GM18499 (cell line): ENCODE measurements around the gene RAPGEFL1.
"Not testable (repeated sequence)": the region's sequence is repeated elsewhere in the genome, so short reads cannot be mapped to it uniquely, and the experiment has no call there.

Source experiments
- ATAC-seq: cut with Tn5 transposase; IDR thresholded peaks from one replicate; pipeline ENCODE4 v1.9.1; 2021; ENCODE audit warnings: moderate number of reproducible peaks; ENCODE audit not compliant: insufficient read depth, unreplicated experiment

The RAPGEFL1 gene

GRCh38 chr17:40173091-40173777 is 4.0 kb upstream of the RAPGEFL1 start:
- ATAC-seq, result no peak

DNA sequence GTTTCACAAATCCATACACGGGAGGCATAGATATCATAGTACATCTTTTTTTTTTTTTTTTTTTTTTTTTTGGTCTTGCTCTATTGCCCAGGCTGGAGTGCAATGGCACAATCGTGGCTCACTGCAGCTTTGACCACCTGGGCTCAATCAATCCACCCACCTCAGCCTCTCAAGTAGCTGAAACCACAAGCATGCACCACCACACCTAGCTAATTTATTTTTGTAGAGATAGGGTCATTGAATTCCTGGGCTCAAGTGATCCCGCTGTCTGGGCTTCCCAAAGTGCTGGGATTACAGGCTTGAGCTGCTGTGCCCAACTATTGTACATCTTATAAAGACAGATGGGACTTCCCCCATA is 3.5 kb upstream of the RAPGEFL1 start:
- ATAC-seq, result no peak

- no peak for ATAC-seq
Observed at GRCh38 chr17:40174514-40174913, 2.8 kb upstream of the RAPGEFL1 start.

GRCh38 chr17:40175928-40176753 is 1.1 kb upstream of the RAPGEFL1 start:
- no peak for ATAC-seq

DNA sequence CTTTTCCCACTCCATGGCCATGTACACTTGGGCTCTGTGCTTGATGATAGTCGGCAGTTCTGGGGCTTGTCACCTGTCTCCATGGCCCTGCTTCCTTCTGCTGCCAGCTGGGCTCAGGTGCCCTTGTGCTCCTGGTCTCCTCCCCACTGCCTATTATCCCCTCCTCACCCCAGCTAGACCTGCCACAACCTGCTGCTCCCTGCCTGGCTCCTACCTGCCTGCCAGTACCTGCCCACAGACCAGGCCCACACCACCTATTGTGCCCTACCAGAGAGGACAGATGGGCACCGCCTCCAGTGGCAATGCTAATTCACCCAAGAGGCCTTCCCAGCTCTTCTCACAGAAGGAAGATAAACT is 538 bp upstream of the RAPGEFL1 start:
- ATAC-seq, result no peak

- no peak for ATAC-seq
Observed at GRCh38 chr17:40178021-40178601, 841 bp downstream of the RAPGEFL1 start.

DNA sequence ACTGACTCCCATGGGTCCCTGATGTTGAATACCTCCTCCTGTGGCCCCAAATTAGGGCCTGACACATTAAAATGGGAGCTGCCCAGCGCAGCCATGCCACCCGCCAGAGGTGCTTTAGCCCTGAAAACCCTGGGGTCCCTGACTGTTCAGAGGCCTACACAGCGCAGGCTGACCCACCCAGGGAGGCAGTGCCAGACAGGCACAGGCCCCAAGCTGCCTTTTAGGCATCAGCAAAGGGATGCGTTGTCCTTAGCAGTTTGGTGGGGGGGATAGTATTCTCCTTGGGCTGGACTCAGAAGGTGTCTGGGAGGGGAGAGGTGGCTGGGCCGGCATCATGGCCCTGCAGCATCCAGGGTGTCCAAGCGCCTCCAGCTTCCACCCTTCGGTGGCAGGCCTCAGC is 1.4 kb downstream of the RAPGEFL1 start:
- no peak for ATAC-seq

DNA sequence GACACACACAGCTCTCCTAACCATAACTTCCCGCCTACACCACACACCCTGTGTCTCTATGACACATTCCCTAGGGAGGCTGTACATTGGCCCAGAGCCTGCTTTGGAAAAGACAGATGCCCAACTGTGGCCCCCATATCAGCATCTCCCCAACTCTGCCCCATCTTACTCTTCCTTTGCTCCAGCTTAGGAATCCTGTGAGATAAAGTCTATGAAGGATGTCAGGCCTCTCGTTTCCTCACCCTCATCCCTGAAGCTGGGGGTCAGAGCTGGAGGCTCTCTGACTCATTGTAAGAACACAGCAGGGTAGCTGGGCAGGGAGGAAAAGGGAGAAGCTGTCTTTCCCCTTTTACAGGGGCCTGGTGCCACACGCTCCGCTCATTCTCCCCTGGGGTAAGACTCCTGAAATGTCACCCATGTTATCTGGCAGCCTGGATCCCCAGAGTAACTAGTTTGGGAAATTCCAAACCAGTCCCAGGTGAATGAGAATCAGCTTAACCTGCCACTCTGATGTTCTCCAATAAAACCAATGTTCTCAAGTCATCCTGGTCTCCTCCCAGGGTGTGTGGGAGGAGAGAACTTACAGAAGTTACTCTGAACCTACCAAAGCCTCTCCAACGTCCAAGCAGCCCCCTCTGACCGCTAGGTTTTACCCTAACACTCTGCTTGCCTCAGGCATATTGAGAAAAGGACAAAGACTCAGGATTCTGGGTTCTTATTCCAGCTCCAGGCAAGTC is 2.8 kb downstream of the RAPGEFL1 start:
- no peak for ATAC-seq

DNA sequence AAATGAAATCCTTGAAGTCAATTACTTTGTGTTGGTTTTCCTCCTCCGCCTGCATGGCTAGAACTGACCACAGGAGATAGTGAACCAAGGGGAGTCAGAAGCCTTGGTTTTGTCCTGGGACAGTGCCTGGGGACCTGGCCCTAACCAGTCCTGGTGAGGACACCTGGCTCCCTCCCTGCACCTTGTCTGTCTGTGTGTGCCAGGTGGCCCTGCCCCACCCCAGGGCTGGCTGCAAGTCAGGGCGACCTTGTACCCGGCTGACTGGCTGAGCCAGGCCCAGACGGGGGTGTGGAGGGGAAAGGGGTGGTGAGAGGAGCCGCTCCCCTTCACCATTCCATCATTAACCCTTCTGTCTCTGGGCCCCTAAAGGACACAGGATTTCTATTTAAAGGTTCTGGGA is 3.4 kb downstream of the RAPGEFL1 start:
- ATAC-seq, result no peak

DNA sequence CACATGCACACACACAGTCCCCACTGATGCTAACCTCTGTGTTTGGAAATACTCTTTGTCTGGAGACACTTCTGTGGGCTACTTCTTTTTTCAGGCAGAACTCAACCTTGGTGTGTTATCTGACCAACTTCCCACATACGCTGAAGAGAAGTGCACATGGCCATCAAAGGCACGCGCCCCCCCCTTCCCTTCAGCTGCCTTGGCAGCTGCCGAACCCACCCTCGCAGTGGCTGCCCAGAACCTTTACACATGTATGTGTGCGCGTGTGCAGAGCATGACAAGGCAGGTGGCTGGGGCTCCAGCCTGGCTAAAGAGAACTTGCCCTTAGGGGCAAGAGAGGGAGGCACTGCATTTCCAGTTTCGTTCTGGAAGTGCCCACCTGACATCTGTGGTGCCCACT is 3.9 kb downstream of the RAPGEFL1 start:
- ATAC-seq, result no peak

DNA sequence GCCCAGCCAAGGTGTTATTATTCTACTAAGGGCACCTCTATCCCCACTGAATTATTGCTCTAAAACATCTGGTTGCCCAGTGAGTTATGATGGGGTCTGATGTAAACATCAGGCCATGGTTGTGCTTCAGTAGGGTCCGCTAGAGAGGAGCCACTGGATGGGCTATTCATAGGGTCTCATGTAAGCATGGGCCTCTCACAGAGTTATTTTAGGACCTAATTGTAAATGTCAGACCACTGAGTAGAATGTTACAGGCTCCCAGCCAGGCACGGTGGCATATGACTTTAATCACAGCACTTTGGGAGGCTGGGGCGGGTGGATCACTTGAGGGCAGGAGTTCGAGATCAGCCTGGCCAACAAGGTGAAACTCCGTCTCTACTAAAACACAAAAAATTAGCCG is 5.3 kb downstream of the RAPGEFL1 start:
- ATAC-seq, result no peak

DNA sequence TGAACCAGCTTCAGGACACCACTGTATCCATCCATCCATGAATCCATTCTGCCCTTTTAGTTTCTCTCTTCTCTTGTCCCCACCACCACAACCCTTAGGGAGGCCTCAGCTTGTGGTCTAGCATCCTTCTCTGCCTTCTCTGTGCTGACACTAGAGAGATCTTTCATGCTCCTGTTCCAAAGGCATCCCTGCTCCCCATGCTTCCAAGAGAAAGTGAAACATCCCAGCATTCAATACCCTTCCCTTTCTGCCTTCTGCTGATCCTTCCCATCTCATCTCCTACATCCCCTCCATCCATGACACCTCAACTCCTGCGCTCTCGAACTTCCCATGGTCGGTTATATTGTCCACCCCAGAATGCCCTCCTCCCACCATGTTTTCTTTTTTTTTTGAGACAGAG is 10.0 kb downstream of the RAPGEFL1 start:
- no peak for ATAC-seq

GRCh38 chr17:40188694-40189093 is 11.4 kb downstream of the RAPGEFL1 start:
- ATAC-seq, result no peak

DNA sequence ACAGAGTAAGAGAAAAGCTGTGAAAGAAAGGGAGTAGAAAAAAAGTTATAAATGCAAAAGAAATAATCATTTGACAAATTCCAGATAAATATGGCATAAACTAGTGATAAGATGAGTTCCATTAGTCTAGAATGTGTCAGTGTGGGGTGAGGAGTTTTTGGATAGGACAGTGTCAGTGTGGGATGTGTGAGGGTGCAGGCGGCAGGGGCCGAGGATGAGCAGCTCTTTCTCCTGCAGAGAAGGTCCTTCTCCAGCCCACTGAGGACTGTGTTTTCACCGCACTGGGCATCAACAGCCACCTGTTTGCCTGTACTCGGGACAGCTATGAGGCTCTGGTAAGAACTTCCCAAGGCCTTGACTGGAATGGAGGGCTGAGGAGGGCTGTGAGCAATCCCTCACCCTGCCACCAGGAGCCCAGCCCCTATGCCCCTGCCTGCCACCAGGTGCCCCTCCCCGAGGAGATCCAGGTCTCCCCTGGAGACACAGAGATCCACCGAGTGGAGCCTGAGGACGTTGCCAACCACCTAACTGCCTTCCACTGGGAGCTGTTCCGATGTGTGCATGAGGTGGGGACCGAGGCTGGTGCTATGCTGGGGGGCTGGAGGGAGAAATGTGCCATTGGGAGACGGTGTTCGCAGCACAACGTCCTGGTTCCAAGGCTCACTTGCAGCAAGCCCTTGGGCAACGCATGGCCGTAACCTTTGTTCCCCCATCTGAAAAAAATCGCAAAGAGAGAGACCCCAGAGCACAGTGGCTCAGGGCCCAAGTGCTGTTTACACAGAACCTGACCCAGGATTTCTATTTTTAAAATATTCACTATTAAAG is 13.1 kb downstream of the RAPGEFL1 start:
- no peak for ATAC-seq

DNA sequence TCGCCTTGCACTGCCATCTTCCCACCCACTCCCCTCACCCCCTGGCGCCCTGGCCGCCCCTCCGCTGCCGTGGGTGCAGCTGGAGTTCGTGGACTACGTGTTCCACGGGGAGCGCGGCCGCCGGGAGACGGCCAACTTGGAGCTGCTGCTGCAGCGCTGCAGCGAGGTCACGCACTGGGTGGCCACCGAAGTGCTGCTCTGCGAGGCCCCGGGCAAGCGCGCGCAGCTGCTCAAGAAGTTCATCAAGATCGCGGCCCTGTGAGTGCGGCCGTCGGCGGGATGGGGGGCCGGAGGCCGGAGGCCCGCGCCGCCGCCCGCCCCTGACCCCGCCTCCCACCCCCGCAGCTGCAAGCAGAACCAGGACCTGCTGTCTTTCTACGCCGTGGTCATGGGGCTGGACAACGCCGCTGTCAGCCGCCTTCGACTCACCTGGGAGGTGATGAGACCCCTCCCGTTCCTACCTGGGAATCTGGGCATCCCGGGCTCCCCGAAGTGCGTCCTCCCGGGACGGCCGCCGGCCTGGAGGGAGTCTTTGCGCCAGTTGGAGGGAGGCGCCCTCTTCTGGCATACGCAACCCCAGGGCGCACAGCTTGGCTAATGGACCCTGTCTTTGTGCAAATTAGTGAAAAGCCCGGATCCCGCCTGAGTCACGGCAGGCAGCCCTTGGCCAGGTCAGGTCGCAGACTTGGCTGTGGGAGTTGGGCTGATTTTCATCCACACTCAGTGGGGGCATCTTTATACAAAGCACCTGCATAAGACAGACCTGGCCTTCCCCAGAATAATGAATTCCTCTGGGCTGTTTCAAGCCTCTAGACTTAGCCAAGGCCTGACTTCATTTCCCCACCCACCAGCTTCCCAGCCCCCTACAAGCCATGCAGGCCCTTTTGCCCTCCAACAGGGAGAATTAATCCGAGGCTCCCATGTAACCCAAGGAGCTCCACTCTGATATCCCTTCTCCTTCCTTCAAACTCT is 14.3 kb downstream of the RAPGEFL1 start:
- no peak for ATAC-seq

DNA sequence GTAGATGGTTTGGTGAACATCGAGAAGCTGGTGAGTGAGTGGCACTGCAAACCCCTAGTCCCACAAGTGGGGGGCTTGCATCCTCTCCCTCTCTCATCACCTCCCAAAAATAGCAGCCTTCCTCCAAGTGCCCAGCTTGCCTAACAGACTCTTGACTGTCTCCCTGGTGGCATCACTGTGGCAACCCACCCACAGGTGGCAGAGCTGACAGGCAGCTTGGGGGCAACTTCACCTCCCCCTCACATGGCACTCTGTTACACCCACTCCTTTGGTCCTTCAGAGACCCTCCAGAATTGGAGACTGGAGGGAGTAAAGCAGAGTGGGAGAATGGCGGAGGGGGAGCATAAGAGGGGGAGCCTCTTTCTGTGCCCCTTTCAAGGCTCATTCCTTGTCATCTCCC is 15.7 kb downstream of the RAPGEFL1 start:
- ATAC-seq, result no peak

GRCh38 chr17:40194821-40195220 is 17.6 kb downstream of the RAPGEFL1 start:
- no peak for ATAC-seq

DNA sequence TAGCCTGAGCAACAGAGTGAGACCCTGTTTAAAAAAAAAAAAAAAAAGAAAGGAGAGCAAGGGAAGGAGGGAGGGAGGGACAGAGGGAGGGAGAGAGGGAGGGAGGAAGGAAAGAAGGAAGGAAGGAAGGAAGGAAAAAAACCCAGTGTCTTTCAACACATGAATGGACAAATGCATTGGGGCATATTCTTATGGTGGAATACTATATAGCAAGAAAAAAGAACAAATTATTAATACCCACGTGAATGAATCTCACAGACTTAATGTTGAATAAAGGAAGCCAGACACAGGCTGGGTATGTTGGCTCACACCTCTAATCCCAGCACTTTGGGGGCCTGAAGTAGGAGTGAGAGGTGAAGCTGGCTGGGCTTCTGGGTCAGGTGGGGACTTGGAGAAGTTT is 20.3 kb downstream of the RAPGEFL1 start:
- ATAC-seq, result no peak

DNA sequence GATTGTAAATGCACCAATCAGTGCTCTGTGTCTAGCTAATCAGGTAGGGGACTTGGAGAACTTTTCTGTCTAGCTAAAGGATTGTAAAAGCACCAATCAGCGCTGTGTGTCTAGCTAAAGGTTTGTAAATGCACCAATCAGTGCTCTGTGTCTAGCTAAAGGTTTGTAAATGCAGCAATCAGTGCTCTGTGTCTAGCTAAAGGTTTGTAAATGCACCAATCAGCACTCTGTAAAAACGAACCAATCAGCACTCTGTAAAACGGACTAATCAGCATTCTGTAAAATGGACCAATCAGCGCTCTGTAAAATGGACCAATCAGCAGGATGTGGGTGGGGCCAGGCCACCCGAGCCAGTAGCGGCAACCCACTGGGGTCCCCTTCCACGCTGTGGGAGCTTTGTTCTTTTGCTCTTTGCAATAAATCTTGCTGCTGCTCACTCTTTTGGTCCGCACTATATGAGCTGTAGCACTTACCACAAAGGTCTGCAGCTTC is 20.7 kb downstream of the RAPGEFL1 start:
- not testable (repeated sequence) for ATAC-seq
